ENCODE measurements around the gene CCM2L.
"Not testable (repeated sequence)": the region's sequence is repeated elsewhere in the genome, so short reads cannot be mapped to it uniquely, and the experiment has no call there.

CCM2L gene

DNA sequence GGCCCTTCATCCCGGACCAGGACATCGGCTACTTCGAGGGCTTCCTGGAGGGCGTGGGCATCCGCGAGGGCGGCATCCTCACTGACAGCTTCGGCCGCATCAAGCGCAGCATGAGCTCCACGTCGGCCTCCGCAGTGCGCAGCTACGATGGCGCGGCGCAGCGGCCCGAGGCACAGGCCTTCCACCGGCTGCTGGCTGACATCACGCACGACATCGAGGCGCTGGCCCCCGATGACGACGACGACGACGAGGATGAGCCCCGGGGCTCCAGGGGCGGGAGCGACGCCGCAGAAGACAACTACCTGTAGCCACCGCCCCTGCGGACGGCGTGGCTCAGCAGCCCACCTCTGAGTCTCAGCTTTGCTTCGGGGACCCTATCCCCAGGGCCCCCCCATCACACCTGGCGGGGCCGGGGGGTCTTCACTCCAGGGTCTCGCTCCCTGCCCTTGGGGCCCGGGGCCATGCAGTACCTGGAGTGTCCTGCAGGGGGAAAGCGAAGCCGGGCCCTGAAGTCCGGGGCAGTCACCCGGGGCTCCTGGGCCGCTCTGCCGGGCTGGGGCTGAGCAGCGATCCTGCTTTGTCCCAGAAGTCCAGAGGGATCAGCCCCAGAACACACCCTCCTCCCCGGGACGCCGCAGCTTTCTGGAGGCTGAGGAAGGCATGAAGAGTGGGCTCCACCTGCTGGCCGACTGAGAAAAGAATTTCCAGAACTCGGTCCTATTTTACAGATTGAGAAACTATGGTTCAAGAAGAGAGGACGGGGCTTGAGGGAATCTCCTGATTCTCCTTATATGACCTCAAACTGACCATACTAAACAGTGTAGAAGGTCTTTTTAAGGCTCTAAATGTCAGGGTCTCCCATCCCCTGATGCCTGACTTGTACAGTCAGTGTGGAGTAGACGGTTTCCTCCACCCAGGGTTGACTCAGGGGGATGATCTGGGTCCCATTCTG, 21.0 kb downstream of the CCM2L start:
- FAIRE-seq = no peak

- FAIRE-seq = no peak
Observed at GRCh38 chr20:32033316-32033715, 23.1 kb downstream of the CCM2L start.

DNA sequence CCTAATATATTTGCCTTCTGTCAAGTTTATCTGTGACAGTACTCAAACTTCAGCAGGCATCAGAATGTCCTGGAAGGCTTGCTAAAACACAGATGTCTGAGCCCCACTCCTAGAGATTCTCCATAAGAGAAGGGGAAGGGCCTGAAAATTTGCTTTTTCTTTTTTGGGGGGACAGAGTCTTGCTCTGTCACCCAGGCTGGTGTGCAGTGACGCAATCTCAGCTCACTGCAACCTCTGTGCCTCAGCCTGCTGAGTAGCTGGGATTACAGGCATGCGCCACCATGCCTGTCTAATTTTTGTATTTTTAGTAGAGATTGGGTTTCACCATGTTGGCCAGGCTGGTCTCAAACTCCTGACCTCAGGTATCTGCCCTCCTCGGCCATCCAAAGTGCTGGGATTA, 23.5 kb downstream of the CCM2L start:
- not testable (repeated sequence) for FAIRE-seq

DNA sequence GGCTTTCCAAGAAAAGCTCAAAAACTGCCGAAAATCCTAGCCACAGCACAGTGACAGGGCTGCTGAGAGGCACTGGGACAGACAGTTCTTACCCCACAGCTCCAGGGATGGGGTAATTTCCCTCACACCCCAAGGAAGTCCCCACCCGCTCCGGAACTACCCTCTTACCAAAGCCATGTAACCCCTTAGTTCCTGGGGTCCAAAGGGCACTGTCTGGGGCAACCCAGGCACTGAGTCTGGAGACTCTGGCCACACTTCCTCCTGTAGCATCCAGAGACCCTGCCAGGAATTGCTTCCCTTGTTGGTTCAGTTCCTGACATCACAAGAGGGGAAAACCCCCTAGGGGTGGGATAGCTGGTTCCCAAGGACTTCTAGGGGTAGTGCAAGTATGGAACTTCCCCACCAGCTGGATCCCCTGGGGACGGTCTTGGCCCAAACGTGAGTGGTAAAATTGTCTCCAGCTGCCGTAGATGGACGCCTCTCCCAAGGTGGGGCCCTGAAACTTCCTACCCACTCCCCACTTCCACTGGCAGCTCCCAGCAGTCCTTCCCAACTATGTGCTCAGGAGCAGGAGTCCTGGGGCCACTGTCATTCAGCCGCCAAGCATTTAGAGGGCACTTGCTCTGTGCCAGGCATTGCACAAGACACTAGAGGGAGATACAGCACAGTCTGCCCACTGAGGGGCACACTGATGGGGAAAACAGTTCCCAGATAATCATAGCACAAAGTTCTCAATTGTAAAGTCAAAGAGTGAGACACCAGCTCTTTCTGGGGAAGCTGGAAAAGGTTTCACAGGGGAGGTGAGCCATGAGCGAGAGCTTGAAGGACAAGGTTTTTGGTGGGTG, 24.6 kb downstream of the CCM2L start:
- FAIRE-seq = no peak

DNA sequence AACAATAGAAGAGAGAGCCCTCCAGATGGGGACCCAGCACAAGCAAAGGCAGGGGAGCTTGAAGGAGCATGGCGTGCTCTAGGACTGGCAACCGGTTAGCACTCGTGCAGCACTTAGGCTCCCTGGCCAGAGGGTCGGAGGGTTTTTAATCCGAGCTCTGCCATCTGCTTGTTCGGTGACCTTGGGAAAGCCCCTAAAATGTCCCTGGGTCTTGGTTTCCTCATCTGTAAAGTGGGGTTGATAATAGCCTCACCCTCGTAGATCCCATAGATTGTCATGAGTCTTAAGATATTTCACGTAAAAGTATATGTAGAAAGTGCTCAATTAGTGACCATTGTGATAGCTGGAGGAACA, 25.2 kb downstream of the CCM2L start:
- FAIRE-seq = no peak

DNA sequence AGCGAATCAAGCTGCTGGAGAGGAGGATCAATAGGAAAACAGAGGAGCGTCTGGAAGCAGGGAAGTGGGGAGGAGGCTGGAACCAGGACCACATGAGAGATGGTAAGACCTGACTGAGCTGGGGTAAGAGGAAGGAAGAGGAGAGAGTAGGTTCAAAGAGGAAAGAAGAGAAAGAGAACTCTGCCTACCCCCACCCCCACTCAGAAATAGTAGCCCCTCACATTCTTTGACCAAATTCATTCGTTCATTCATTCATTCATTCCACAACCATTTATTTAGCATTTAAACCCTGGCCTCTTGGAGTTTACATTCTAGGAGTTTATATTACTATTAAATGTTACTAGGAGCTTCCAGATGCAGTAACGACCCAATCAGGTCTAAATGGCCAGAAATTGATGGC, 26.0 kb downstream of the CCM2L start:
- FAIRE-seq = no peak

DNA sequence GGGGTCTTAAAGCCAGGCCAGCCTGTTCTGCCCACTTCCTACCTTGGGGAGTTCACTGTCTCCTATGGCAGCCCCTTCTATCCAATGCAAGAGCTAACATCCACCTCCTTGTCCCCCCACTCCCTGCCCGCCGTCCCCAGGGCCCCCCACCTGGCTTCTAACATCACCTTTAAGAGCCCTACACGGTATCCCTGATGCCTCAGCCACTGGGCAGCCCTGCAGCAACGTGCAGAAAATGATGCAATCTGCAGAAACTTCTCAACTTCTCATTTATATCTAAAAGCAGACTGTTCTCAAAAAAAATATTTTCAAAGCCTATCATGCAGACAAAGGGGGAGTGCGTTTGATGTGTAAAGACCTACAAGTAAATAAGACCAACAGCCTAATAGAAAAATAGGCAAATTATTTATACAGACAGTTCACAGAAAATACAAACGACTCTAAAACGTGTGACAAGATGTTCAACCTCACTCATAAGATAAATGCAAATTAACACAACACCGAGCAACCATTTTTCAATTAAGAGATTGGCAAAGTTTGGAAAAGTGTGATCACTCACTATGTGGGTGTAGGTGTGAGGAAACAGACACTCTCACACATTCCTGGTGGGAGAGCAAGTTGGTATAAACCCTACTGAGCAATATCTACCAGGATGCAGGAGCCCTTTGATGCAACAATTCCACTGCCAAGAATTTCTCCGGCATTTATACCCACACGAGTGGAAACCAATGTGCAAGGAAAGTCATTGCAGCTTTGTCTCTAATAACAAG, 26.7 kb downstream of the CCM2L start:
- FAIRE-seq = no peak

DNA sequence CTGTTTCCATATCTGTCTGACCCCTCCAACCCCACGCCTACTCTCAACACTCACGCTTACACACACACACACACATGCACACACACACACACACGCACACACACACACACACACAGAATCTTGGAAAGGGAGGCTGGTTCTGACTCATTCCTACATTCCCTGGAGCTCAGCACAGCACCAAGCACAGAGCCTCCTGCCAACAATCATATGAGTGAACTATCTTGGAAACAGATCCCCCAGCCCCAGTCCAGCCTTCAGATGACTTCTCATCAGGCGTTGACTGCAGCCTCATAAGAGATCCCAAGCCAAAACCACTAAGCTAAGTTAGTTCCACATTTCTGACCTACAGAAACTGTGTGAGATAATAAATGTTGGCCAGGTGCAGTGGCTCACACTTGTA, 27.7 kb downstream of the CCM2L start:
- FAIRE-seq = no peak

- FAIRE-seq = no peak
Observed at GRCh38 chr20:32040142-32040953, 30.1 kb downstream of the CCM2L start.

- FAIRE-seq = no peak
Observed at GRCh38 chr20:32045999-32046398, 35.8 kb downstream of the CCM2L start.

DNA sequence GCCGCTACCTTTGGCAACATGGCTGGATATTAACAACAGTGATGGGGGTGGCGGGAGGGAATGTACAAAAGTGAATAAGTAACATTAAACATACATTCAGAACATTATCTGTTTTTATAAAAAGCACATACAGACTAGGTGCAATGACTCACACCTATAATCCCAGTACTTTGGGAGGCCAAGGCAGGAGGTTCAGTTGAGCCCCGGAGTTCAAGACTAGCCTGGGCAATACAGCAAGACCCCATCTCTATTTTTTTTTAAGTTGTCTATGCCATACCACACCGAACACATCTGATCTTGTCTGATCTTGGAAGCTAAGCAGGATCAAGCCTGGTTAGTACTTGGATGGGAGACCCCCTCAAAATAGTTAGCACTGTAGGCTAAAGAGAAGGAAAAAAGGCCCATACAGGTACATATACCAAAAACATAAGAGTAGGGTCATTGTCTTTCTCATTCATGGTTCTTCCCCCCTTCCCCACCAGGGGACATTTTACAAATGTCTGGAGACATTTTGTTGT, 40.1 kb downstream of the CCM2L start:
- no peak for FAIRE-seq

GRCh38 chr20:32050851-32051556, 40.8 kb downstream of the CCM2L start:
- no peak for FAIRE-seq

GRCh38 chr20:32051720-32052089, 41.5 kb downstream of the CCM2L start:
- FAIRE-seq = no peak

DNA sequence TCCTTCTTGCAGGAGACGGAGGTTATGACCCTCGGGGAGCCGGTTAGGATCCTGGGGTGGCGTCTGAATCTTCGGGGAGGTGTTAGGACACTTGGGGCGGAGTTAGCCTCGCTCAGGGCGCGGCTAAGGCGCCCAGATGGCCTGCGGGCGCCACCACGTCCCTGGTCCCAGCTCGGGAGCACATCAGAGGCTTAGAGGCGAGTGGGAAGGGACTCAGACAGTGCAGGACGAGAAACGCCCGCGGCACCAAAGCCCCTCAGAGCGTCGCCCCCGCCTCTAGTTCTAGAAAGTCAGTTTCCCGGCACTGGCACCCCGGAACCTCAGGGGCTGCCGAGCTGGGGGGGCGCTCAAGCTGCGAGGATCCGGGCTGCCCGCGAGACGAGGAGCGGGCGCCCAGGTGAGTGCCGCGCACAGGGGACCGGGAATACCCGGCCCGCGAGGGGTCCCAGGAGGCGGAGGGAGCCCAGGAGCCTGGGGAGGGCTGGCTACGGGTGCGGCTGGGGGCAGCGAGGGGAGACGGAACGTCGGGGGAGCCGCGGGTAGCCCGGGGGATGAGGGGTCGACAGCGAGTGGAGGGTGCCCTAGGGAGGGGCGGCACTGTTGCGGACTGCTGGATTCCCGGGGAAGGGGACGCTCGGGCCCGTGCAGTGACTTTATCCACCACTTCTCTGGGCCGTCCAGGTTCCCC, 42.0 kb downstream of the CCM2L start, which contains the start of gene HCK:
Gene HCK (plus strand): TSS at position 153 of the 688 bp plus-strand sequence.
- FAIRE-seq = no peak

DNA sequence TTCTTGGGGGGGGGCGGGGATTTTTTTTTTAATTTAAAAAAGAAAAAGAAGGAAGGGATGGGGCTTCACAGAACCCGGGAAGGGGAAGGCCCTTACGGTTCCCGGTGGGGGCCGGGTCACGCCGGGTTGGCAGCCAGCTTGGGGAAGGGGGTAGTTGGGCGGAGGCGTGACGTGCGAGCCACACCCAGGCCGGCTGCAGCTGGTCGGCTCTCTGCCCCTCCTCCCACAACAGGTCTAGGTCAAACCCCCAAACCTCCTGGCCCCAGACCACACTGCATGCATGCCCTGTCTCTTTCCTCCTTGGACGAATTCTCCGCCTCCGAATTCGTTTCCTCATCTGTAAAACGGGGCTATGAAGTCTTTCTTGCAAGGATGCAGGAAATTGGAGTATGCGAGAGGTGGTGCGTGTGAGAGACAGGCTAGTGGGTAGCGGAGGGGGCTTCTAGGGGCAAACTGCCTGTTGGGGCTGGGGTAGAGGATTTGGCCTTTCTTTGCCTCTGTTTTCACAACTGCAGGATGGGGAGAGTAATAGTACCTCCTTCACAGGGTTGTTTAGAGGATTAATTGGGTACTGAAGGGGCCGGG, 42.6 kb downstream of the CCM2L start:
- FAIRE-seq = no peak

- no peak for FAIRE-seq
Observed at GRCh38 chr20:32053648-32054047, 43.4 kb downstream of the CCM2L start.

DNA sequence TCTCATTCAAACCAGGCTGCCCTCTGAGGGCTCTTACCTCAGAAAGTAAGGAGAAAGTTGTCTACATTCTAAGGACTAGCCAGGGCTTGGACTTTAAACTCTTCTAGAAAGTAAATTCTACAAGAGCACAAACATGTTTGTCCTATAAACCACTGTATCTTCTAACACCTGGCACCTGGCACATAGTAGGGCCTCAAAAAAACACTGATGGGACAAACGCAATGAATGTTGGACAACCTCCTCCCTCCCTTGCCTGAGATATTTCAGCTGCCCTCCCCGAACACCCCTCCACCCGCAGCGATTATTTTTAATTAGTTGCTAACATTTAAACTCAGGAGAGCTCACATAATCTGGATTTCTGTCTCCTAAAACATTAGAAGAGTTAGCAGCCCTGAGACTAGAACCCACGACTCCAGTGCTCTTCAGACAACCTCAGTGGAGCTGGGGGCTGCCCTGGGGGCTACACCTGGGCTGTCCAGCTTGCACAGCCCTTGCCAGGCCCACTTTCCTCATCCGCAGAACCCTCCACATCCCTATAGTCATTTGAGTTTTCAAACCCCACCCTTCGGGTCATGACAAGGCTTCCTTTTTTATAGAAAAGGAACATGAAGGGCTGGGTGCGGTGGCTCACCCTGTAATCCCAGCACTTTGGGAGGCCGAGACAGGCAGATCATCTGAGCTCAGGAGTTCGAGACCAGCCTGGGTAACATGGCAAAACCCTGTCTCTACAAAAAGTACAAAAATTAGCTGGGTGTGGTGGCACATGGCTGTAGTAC, 46.7 kb downstream of the CCM2L start:
- FAIRE-seq = no peak

DNA sequence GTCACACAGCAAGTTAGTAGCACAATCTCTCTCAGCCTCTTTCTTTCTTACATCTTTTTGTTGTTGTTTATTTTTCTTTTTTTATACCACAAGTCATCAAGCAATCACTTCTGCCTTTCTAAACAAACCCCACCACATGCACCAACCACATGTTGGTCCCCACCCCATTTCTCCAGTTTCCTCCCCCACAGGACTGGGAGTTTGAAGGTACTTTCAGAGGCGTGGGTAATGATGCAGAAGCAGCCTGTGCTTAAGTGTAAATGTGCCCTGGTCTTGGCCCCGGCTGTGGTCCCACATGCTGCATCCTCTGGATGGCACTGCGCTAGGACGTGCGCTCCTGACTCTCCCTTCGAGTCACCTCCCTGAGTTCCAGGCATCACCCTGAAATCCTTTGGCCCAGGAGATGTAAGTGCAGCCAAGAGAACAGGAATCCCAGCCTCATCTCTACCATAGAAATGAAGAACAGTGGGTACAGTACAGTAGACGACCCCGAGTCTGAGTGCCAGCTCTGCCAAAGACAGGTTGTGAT, 47.5 kb downstream of the CCM2L start:
- FAIRE-seq = no peak

DNA sequence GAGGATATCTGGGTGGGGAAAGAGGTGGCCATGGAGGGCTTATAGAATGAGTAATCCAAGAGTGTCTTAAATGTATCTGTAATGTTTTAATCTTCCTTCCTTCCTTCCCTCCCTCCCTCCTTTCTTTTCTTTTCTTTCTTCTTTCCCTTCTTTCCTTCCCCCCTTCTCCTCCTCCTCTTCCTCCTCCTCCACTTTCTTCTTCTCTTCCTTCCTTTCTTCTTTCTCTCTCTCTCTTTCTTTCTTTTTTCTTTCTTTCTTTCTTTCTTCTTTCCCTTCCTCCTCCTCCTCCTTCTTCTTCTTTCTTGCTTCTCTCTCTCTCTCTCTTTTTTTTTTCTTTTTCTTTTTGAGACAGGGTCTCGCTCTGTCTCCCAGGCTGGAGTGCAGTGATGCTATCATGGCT, 49.0 kb downstream of the CCM2L start:
- FAIRE-seq = no peak

Data from colon (tissue), 2 donors.